ENCODE measurements around the gene PACSIN1.

DNA sequence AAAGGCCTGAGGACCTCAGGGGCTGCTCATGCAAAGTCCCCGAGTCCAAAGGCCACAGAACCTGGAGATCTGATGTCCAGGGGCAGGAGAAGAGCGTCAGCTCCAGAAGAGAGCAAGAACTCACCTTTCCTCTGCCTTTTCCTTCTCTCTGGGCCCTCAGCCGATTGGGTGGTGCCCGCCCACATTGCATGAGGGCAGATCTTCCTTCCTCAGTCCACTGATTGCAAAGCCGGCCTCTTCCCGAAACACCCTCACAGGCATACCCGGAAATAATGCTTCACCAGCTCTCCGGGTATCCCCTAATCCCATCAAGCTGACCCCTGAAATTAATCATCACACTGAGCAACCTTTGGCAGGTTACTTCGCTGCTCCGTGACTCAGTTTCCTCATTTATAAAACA, 56.9 kb downstream of the PACSIN1 start:
- TF ChIP-seq, protein P1, sequence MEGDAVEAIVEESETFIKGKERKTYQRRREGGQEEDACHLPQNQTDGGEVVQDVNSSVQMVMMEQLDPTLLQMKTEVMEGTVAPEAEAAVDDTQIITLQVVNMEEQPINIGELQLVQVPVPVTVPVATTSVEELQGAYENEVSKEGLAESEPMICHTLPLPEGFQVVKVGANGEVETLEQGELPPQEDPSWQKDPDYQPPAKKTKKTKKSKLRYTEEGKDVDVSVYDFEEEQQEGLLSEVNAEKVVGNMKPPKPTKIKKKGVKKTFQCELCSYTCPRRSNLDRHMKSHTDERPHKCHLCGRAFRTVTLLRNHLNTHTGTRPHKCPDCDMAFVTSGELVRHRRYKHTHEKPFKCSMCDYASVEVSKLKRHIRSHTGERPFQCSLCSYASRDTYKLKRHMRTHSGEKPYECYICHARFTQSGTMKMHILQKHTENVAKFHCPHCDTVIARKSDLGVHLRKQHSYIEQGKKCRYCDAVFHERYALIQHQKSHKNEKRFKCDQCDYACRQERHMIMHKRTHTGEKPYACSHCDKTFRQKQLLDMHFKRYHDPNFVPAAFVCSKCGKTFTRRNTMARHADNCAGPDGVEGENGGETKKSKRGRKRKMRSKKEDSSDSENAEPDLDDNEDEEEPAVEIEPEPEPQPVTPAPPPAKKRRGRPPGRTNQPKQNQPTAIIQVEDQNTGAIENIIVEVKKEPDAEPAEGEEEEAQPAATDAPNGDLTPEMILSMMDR (IDR thresholded peaks at IDR 0.05), result no peak
- TF ChIP-seq POLR2A (IDR thresholded peaks at IDR 0.05), result no peak
